NCI-H2029 treated with DMSO at 0.1 percent for 48 hours (cell line): Measurements from ENCODE around the gene KIF1A.

Experiments used
- DNase-seq: peaks from one replicate; lab custom pipeline; 2025; lab: John Stamatoyannopoulos, UW

The KIF1A gene

GRCh38 chr2:240819858-240820606 lies at the start of gene KIF1A:
TSS of gene KIF1A (minus strand) at chr2:240820219. CDS start at chr2:240797752, 22,467 bp downstream.
- DNase-seq, result no peak

GRCh38 chr2:240869109-240869955 lies 49.3 kb upstream of the KIF1A start:
- DNase-seq, result no peak

- DNase-seq, result no peak
Measured at GRCh38 chr2:240868286-240869108, 48.5 kb upstream of the KIF1A start, which contains the start of gene AGXT. TSS of gene AGXT (plus strand) at chr2:240868824. CDS start at chr2:240868866, 42 bp downstream.

GRCh38 chr2:240865391-240865790 lies 45.4 kb upstream of the KIF1A start:
- DNase-seq, result no peak

- DNase-seq, result no peak
Measured at GRCh38 chr2:240864475-240864874, 44.5 kb upstream of the KIF1A start.

GRCh38 chr2:240861547-240861946 lies 41.5 kb upstream of the KIF1A start:
- DNase-seq, result no peak

GRCh38 chr2:240858871-240859270 lies 38.9 kb upstream of the KIF1A start:
- no peak for DNase-seq

- DNase-seq, result no peak
Measured at GRCh38 chr2:240858321-240858720, 38.3 kb upstream of the KIF1A start.

- no peak for DNase-seq
Measured at GRCh38 chr2:240857039-240858008, 37.3 kb upstream of the KIF1A start.

- DNase-seq, result no peak
Measured at GRCh38 chr2:240856151-240856980, 36.3 kb upstream of the KIF1A start.

- DNase-seq, result no peak
Measured at GRCh38 chr2:240855670-240856069, 35.7 kb upstream of the KIF1A start.

- DNase-seq, result no peak
Measured at GRCh38 chr2:240852671-240853314, 32.8 kb upstream of the KIF1A start.

GRCh38 chr2:240851078-240851991 lies 31.3 kb upstream of the KIF1A start:
- peak; percentile 35 for DNase-seq

- no peak for DNase-seq
Measured at GRCh38 chr2:240850756-240851077, 30.7 kb upstream of the KIF1A start.

- DNase-seq, result no peak
Measured at GRCh38 chr2:240850026-240850425, 30.0 kb upstream of the KIF1A start.

GRCh38 chr2:240848900-240849680 lies 29.1 kb upstream of the KIF1A start:
- DNase-seq, result no peak

GRCh38 chr2:240847817-240848216 lies 27.8 kb upstream of the KIF1A start:
- DNase-seq, result no peak
